SU-DHL-6 (cell line): ENCODE data around the gene IFNW1.

ENCODE experiments used
- EZH2phosphoT487 ChIP-seq: fragments of 200-600 bp; sonication (generic), shearing (Covaris generic); conservative IDR thresholded peaks from 2 replicates; pipeline ENCODE4 v1.6.1; 2018; ENCODE audit warnings: mild to moderate bottlenecking, antibody characterized with exemption, low read length, moderate library complexity, mixed read lengths
- TF ChIP-seq, protein P1 (sequence below): fragments of 200-600 bp; sonication (generic); IDR thresholded peaks from one replicate; pipeline ENCODE4 v1.5.1; 2017; ENCODE audit warnings: antibody characterized with exemption, mild to moderate bottlenecking, low read length, moderate library complexity; ENCODE audit not compliant: insufficient read depth, poor library complexity, severe bottlenecking

DNA sequence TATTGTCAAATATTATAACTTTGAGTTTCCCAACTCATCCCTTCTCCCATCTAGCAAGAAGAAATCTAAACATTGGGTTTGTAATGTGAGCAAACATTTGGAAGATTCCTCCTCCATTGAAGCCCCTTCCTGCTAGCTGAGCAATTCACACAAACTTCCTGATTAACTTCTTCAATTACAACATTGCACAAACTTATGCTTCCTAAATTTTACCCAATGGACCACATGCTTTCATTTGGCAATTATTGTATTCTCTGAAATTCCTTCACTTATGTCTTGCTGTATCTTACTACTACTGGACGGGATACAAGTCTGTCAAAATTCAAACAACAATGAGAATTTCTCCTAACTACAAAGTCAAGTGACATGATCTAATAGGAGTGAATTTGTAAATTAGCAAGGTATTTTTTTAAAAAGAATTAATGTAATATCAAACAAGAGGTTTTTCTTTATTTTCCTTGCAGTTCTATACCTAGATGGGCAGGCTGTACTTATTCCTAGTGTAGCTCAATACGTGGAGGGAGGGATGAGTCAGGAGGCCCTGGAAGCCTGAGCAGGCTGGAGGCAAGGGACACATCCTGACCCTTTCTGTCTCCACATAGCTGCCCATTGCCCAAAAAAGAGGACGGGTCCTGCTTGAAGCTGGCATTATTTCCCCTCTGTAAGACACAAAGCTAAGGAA, 11.8 kb upstream of the IFNW1 start:
- TF ChIP-seq, protein P1, sequence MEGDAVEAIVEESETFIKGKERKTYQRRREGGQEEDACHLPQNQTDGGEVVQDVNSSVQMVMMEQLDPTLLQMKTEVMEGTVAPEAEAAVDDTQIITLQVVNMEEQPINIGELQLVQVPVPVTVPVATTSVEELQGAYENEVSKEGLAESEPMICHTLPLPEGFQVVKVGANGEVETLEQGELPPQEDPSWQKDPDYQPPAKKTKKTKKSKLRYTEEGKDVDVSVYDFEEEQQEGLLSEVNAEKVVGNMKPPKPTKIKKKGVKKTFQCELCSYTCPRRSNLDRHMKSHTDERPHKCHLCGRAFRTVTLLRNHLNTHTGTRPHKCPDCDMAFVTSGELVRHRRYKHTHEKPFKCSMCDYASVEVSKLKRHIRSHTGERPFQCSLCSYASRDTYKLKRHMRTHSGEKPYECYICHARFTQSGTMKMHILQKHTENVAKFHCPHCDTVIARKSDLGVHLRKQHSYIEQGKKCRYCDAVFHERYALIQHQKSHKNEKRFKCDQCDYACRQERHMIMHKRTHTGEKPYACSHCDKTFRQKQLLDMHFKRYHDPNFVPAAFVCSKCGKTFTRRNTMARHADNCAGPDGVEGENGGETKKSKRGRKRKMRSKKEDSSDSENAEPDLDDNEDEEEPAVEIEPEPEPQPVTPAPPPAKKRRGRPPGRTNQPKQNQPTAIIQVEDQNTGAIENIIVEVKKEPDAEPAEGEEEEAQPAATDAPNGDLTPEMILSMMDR, result no peak
- no peak for TF ChIP-seq EZH2phosphoT487
